MM.1S (cell line): ENCODE data around the gene YWHAQ.

Source experiments
- CTCF ChIP-seq: fragments of 300-600 bp; sonication (generic); IDR thresholded peaks from 2 replicates; pipeline ENCODE4 v1.5.1; 2016; ENCODE audit warnings: antibody characterized with exemption, low read length, mixed read lengths
- EZH2 ChIP-seq: fragments of 300-600 bp; sonication (generic); optimal IDR thresholded peaks from 2 replicates; pipeline ENCODE3; 2017; ENCODE audit warnings: low read depth, mild to moderate bottlenecking, antibody characterized with exemption, low read length, mixed read lengths
- EZH2phosphoT487 ChIP-seq: fragments of 300-600 bp; sonication (generic); IDR thresholded peaks from 2 replicates; pipeline ENCODE4 v1.6.1; 2018; ENCODE audit warnings: antibody characterized with exemption, low read length

GRCh38 chr2:9657731-9658130, 26.9 kb upstream of the YWHAQ start:
- TF ChIP-seq CTCF (no peak), EZH2 (no peak), EZH2phosphoT487 (no peak)
